OCI-LY7 (cell line): ENCODE data around the gene LCN6. TPM values are rescaled to one million over a fixed set of nuclear protein-coding genes. Genes with fewer than 3 reads are reported as not detected.

Experiments
- BruUV-seq: library from RNA; stranded (reverse); fragments of 400-500 nt; replicated peaks from 2 replicates; lab custom pipeline; 2021; lab: Mats Ljungman, UMichigan
- CTCF ChIA-PET: fragments of 300-600 bp; sonication (Branson Sonifier 250); formaldehyde crosslinking; loops from one replicate; lab custom pipeline; 2022; ENCODE audit warnings: antibody characterized with exemption; ENCODE audit not compliant: unreplicated experiment; lab: Charles Lee
- POLR2A ChIA-PET: fragments of 300-600 bp; sonication (Branson Sonifier 250); formaldehyde crosslinking; loops from one replicate; lab custom pipeline; 2022; ENCODE audit warnings: antibody characterized with exemption; lab: Charles Lee
- DNase-seq: peaks from one replicate; pipeline ENCODE4 v3.0.0-alpha.2; 2015; ENCODE audit warnings: low spot score
- H2AFZ ChIP-seq: fragments of 200-600 bp; sonication (generic), shearing (Covaris generic); 2 replicates; pipeline ENCODE4 v1.6.1; 2014; ENCODE audit warnings: mild to moderate bottlenecking, antibody characterized with exemption, low read length, moderate library complexity
- H3K27ac ChIP-seq: fragments of 200-600 bp; sonication (generic); 2 replicates; pipeline ENCODE4 v1.5.1; 2014; ENCODE audit warnings: mixed run types, low read depth, mild to moderate bottlenecking, moderate library complexity, low read length, inconsistent platforms; ENCODE audit not compliant: poor library complexity, severe bottlenecking
- H3K36me3 ChIP-seq: fragments of 200-600 bp; sonication (generic); 2 replicates; pipeline ENCODE4 v1.6.1; 2014; ENCODE audit warnings: mild to moderate bottlenecking, antibody characterized with exemption, low read length, moderate library complexity, mixed read lengths; ENCODE audit not compliant: insufficient read depth
- H3K4me1 ChIP-seq: fragments of 200-600 bp; sonication (generic); 2 replicates; pipeline ENCODE4 v1.5.1; 2014; ENCODE audit warnings: mild to moderate bottlenecking, low read length; ENCODE audit not compliant: insufficient read depth, poor library complexity, severe bottlenecking
- H3K4me2 ChIP-seq: fragments of 200-600 bp; sonication (generic); 2 replicates; pipeline ENCODE4 v1.6.1; 2014; ENCODE audit warnings: mild to moderate bottlenecking, low read length
- H3K4me3 ChIP-seq: fragments of 200-600 bp; sonication (generic); 2 replicates; pipeline ENCODE4 v1.5.1; 2014; ENCODE audit warnings: mild to moderate bottlenecking, low read depth, low read length; ENCODE audit not compliant: poor library complexity, severe bottlenecking
- H3K79me2 ChIP-seq: fragments of 200-600 bp; sonication (generic); 2 replicates; pipeline ENCODE4 v1.6.1; 2016; ENCODE audit warnings: low read depth, mild to moderate bottlenecking, low read length, moderate library complexity, mixed read lengths; ENCODE audit not compliant: insufficient read depth
- H3K9me2 ChIP-seq: fragments of 200-600 bp; sonication (generic); 2 replicates; pipeline ENCODE4 v1.6.1; 2016; ENCODE audit warnings: mild to moderate bottlenecking, low read length, mixed read lengths; ENCODE audit not compliant: insufficient read depth
- H3K9me3 ChIP-seq: fragments of 200-600 bp; sonication (generic); 2 replicates; pipeline ENCODE4 v1.6.1; 2014; ENCODE audit warnings: mild to moderate bottlenecking, mixed run types, low read length, mixed read lengths
- H4K20me1 ChIP-seq: fragments of 200-600 bp; sonication (generic); 2 replicates; pipeline ENCODE4 v1.6.1; 2014; ENCODE audit warnings: mild to moderate bottlenecking, antibody characterized with exemption, low read length, moderate library complexity, mixed read lengths; ENCODE audit not compliant: insufficient read depth
- CTCF ChIP-seq: fragments of 200-600 bp; sonication (generic); conservative IDR thresholded peaks from 2 replicates; pipeline ENCODE4 v1.5.1; 2014; ENCODE audit warnings: mild to moderate bottlenecking, antibody characterized with exemption, low read length, moderate library complexity, mixed read lengths
- EZH2phosphoT487 ChIP-seq: fragments of 200-600 bp; sonication (generic); IDR thresholded peaks from 2 replicates; pipeline ENCODE4 v1.6.1; 2018; ENCODE audit warnings: low read depth, borderline replicate concordance, mild to moderate bottlenecking, mixed run types, antibody characterized with exemption, low read length, moderate library complexity, mixed read lengths
- intact Hi-C: fragments of 100-400 bp; cut with micrococcal nuclease; formaldehyde crosslinking; loops from one replicate; pipeline ENCODE4 v1.10.0; 2022; ENCODE audit not compliant: unreplicated experiment
- total RNA-seq, 2 experiments: library from RNA; depleted of rRNA in 1 of 2; stranded (reverse); fragments of >200 nt in 1 of 2; shearing (Covaris generic) in 1 of 2; gene quantifications; 2 replicates each; pipeline ENCODE4 v1.2.3, GENCODE V29; 2014 to 2022

LCN6 gene
- total RNA-seq, 2 experiments from 2014 or later, result not detected

- TF ChIP-seq CTCF (no peak), EZH2phosphoT487 (no peak)
- no peaks in the 10 kb centered on the region for H3K9me3 ChIP-seq
- ChIA-PET POLR2A (no interaction called here), CTCF (no interaction called here)
- H3K4me1 ChIP-seq, result peaks cover 18% of the 10 kb centered on the region
- no TSS peak for BruUV-seq
- H3K9me2 ChIP-seq, result no peaks in the 10 kb centered on the region
- intact Hi-C loops, result no loop called here
- H3K79me2 ChIP-seq, result peaks cover 11% of the 10 kb centered on the region
- H3K27ac ChIP-seq, result no peak overlapping the region
- no peak overlapping the region for H3K4me3 ChIP-seq
- peaks cover 10% of the 10 kb centered on the region for H4K20me1 ChIP-seq
- no peak overlapping the region for H2AFZ ChIP-seq
- H3K4me2 ChIP-seq, result no peak overlapping the region
- DNase-seq, result no peak
- peaks cover 44% of the 10 kb centered on the region for H3K36me3 ChIP-seq
These were observed 27.4 kb downstream of the LCN6 start for GRCh38 chr9:136720898-136721338.

- Histone ChIP-seq H3K4me2 (no peak overlapping the region), H3K9me2 (no peaks in the 10 kb centered on the region), H2AFZ (no peak overlapping the region), H3K9me3 (no peaks in the 10 kb centered on the region), H3K27ac (no peak overlapping the region), H3K4me1 (peaks cover 13% of the 10 kb centered on the region), H3K79me2 (peaks cover 5% of the 10 kb centered on the region; the same call in 1 of the 2 replicates), H3K36me3 (peaks cover 39% of the 10 kb centered on the region), H4K20me1 (peaks cover 5% of the 10 kb centered on the region), H3K4me3 (no peak overlapping the region)
- no peak for TF ChIP-seq CTCF
- TF ChIP-seq EZH2phosphoT487, result no peak
- DNase-seq, result no peak
- CTCF ChIA-PET, result no interaction called here
- POLR2A ChIA-PET, result interaction anchor here (0.7 kb wide), 1 partner anchor 23 kb away, joined by 5 read pairs; no protein-coding TSS in a partner anchor
- intact Hi-C loops, result no loop called here
- no TSS peak for BruUV-seq
These were observed 28.0 kb downstream of the LCN6 start for GRCh38 chr9:136720251-136720897.
